NCI-H69 (cell line): Measurements from ENCODE around the gene DTD1.

Source experiments
- DNase-seq: peaks from one replicate; lab custom pipeline; 2025; lab: John Stamatoyannopoulos, UW

DTD1 gene

GRCh38 chr20:18794428-18794787 lies 206.6 kb downstream of the DTD1 start:
- DNase-seq = no peak

GRCh38 chr20:18795366-18795765 lies 207.5 kb downstream of the DTD1 start:
- no peak for DNase-seq

GRCh38 chr20:18796282-18796833 lies 208.5 kb downstream of the DTD1 start:
- no peak for DNase-seq

- DNase-seq = no peak
Measured at GRCh38 chr20:18801516-18801915, 213.7 kb downstream of the DTD1 start.

- DNase-seq = no peak
Measured at GRCh38 chr20:18802012-18802634, 214.3 kb downstream of the DTD1 start.

GRCh38 chr20:18805881-18806280 lies 218.0 kb downstream of the DTD1 start:
- peak; percentile 13 for DNase-seq

- DNase-seq = no peak
Measured at GRCh38 chr20:18808712-18809111, 220.9 kb downstream of the DTD1 start.

GRCh38 chr20:18811186-18811585 lies 223.3 kb downstream of the DTD1 start:
- no peak for DNase-seq

GRCh38 chr20:18811904-18812303 lies 224.1 kb downstream of the DTD1 start:
- no peak for DNase-seq

- no peak for DNase-seq
Measured at GRCh38 chr20:18813483-18813882, 225.6 kb downstream of the DTD1 start, which contains the start of gene SCP2D1. SCP2D1 (plus strand) TSS chr20:18813783; CDS start chr20:18813816, 33 bp downstream.

GRCh38 chr20:18815194-18815942 lies 227.5 kb downstream of the DTD1 start:
- no peak for DNase-seq
